Omental fat pad (tissue), 4 donors: Measurements from ENCODE around the gene MLH1. TPM values are rescaled to one million over a fixed set of nuclear protein-coding genes. Genes with fewer than 3 reads are reported as not detected.

Source experiments
- ATAC-seq: fragments of 150-250 bp; one replicate; pipeline ENCODE4 v1.9.1; 2016; ENCODE audit warnings: mild to moderate bottlenecking, moderate library complexity; ENCODE audit not compliant: low FRiP score
- DNase-seq: peaks from one replicate; pipeline ENCODE4 v3.0.0-alpha.2; 2019; ENCODE audit warnings: low spot score
- total RNA-seq, 4 donors: library from RNA; depleted of rRNA; stranded (reverse); fragments of >200 nt; gene quantifications; one replicate each; pipeline ENCODE4 v1.1.0, GENCODE V29; 2016
- TF ChIP-seq, protein P1 (sequence below), 3 donors: fragments of 450-650 bp; IDR thresholded peaks; one replicate each; pipeline ENCODE4 v1.5.1; 2016 to 2017; ENCODE audit warnings: antibody characterized with exemption in 3 of 3, mild to moderate bottlenecking in 3 of 3, moderate library complexity in 2 of 3

Gene MLH1
- total RNA-seq, 4 donors from 2014 or later, result 23.2 to 30.3 (median 28.6) TPM

DNA sequence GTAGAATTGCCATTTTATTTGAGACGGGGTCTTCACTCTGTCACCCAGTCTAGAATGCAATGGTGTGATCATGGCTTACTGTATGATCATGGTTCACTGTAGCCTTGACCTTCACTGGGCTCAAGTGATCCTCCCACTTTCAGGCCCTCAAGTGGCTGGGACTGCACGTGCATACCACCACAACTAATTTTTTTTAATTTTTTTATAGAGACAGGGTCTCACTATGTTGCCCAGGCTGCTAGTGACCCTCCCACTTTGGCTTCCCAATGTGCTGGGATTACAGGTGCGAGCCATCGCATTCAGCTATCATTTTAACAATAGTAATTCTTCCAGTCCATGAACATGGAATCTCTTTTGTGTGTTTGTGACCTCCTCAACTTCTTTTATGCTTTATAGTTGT is 12.3 kb upstream of the MLH1 start:
- no peak for DNase-seq
- ATAC-seq, result no peak
- TF ChIP-seq, protein P1, sequence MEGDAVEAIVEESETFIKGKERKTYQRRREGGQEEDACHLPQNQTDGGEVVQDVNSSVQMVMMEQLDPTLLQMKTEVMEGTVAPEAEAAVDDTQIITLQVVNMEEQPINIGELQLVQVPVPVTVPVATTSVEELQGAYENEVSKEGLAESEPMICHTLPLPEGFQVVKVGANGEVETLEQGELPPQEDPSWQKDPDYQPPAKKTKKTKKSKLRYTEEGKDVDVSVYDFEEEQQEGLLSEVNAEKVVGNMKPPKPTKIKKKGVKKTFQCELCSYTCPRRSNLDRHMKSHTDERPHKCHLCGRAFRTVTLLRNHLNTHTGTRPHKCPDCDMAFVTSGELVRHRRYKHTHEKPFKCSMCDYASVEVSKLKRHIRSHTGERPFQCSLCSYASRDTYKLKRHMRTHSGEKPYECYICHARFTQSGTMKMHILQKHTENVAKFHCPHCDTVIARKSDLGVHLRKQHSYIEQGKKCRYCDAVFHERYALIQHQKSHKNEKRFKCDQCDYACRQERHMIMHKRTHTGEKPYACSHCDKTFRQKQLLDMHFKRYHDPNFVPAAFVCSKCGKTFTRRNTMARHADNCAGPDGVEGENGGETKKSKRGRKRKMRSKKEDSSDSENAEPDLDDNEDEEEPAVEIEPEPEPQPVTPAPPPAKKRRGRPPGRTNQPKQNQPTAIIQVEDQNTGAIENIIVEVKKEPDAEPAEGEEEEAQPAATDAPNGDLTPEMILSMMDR (IDR thresholded peaks at IDR 0.05), result no peak

DNA sequence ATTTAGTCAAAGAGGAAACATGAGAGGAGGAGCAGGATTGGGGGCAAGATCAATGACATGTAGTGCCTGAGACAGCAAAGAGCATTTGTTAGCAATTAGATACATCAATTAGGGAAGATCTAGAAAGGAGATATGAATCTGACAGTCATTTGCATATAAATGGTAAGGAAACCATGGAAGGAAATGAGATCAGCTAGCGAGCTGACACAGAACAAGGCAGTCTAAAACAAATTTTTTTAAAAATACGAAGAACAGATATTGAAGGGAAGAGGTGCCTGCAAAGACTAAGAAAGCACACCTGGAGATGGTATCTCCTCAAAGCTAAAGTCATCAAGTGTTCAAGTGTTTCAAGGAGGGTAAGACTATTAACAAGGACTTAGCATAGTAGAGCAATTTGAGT is 5.0 kb upstream of the MLH1 start:
- DNase-seq, result no peak
- TF ChIP-seq, protein P1 (IDR thresholded peaks at IDR 0.05), result no peak
- no peak for ATAC-seq

DNA sequence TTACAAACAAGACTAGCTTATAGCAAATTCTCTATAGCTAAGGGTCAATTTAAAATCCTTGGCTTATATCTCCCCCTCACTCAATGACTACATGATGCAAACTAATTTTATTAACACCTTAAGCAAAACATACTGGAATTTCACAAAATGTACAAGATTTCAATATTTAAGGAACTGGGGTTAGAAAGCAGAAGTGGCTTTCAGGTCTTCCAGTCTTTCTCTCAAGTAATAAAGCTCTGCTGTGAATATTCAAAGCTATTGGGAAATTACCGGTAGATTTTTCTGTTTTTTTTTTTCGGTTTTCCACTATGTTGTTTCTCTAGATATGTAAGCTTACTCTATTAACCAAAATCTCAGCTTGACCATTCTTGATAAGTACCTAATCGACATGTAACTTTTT is 4.3 kb upstream of the MLH1 start:
- TF ChIP-seq, protein P1 (IDR thresholded peaks at IDR 0.05), result no peak
- DNase-seq, result no peak
- no peak for ATAC-seq

DNA sequence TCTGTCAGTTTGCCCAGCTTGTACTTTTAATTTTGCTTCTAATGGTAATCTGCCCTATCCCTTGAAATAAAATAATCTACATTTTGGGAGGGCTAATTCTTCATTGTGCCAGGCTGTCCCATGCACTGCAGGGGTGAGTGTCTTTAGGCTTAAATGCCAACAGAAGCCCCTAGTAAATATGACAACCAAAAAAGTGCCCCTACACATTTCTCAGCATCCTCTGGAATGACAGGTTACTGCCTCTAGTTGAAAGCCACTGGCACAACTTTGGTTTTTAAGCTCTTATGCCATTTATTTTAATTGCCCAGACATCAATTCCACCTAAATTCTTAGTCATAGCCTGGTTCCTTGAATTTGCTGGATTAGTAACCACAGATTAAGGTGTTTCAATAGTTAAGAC is 3.8 kb upstream of the MLH1 start:
- no peak for DNase-seq
- ATAC-seq, result no peak
- TF ChIP-seq, protein P1 (IDR thresholded peaks at IDR 0.05), result no peak

DNA sequence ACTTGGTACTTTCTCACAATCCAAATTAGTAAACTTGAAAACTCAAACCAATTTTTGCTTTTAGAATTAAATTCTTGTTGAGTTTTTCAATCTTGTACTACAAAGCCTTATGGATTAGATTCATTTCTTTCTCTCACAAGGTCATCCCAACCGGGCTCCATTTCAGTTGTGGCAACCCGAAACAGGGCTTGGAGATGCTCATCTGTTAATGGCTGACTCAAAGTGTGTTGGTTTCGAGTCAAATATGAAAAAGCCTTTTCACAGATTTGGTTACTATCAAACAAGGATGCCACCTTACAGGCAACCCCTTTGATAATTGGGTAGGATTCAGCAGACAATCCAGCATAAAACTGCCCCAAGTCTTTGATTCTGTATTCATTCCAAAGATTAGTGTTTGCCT is 2.2 kb upstream of the MLH1 start:
- DNase-seq (no peak), ATAC-seq (no peak)
- TF ChIP-seq, protein P1 (IDR thresholded peaks at IDR 0.05), result no peak

DNA sequence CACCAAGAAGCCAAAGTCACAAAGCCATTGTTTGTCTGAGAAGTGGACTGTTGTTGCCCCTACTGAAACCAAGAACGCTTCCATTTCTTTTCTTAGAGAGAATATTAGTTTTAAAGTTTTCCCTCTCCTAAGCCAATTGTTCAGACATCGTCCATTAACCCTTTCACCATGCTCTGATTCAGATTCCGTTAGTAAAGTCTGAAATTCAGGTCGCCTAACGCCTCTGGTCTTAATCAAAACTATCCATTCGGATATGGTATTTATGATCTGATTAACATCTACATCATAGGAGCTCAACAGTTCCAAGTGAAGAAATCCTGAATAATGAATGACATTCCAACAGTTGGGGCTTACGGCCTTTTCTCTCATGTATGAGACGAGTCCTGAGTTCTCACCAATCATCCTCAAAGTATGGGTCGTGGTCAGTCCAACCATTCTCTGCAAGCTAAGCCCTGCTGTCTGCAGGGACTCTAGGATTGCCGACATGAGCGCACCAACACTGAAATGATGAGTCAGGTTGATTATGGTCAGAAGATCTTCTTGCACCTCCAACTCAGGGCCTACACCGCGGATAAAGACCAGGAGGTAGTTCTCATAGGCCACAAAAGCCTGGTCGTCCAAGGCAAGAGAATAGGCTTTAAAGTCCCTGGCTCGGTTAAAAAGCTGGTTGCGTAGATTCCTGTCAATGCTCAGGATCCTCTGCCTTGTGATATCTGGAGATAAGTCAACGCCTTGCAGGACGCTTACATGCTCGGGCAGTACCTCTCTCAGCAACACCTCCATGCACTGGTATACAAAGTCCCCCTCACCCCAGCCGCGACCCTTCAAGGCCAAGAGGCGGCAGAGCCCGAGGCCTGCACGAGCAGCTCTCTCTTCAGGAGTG is 1.2 kb upstream of the MLH1 start:
- ATAC-seq (peak; percentile 9), DNase-seq (no peak)
- TF ChIP-seq, protein P1 (IDR thresholded peaks at IDR 0.05), result no peak

DNA sequence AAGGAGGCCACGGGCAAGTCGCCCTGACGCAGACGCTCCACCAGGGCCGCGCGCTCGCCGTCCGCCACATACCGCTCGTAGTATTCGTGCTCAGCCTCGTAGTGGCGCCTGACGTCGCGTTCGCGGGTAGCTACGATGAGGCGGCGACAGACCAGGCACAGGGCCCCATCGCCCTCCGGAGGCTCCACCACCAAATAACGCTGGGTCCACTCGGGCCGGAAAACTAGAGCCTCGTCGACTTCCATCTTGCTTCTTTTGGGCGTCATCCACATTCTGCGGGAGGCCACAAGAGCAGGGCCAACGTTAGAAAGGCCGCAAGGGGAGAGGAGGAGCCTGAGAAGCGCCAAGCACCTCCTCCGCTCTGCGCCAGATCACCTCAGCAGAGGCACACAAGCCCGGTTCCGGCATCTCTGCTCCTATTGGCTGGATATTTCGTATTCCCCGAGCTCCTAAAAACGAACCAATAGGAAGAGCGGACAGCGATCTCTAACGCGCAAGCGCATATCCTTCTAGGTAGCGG is 452 bp upstream of the MLH1 start, which contains the start of gene EPM2AIP1:
EPM2AIP1 (minus strand) TSS at position 326 of the 520 bp plus-strand sequence; CDS start at position 272, 54 bp downstream.
- ATAC-seq (peak; percentile 96), DNase-seq (no peak)
- TF ChIP-seq, protein P1 (IDR thresholded peaks at IDR 0.05), result no peak
